ENCODE measurements around the gene FRMPD4.

Gene FRMPD4

DNA sequence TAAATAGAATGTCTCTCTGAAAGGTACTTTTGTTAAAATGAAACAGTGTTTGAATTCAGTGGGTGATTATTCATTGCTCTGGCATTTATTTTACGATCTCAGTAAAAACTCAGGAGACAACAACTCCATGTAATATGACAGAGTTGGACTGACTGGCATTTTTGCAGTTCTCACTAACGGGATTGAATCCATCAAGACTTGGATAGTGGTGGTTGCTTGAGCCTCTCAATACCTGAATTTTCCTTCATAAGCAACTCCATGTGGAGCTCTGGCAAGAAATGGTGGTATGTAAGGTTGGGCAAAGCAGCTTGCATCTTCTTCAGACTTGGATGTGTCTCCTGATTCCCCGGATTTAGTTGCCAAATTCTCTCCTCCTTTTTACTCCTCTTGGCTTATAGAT lies 72.7 kb downstream of the FRMPD4 start:
- DNase-seq (ENCODE audit: low read depth in 2 of 2), result no peak

GRCh38 chrX:12223650-12224049 lies 85.4 kb downstream of the FRMPD4 start:
- no peak for DNase-seq (ENCODE audit: low read depth in 2 of 2)

GRCh38 chrX:12225107-12225506 lies 86.8 kb downstream of the FRMPD4 start:
- DNase-seq (ENCODE audit: low read depth in 2 of 2), result no peak

- no peak for DNase-seq (ENCODE audit: low read depth in 2 of 2)
Measured at GRCh38 chrX:12227412-12228041, 89.3 kb downstream of the FRMPD4 start.

DNA sequence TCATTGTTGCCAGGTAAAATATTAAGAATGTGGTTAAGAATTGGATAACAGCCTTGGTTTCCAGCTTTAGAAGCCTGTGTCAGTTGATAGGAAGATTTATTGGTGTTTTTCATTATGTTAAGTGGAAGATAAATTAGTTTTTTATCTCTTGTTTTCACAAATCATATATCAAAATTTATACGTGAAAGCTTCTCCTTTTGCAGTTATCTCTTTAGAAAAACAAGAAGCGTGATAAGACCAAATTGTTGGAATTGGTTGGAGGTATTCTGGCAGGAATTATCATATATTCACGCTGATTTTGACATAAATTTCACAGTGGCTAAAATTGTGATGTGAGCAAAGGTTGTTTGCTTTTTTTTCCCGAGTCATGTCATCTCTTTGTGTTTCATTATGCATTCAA lies 90.6 kb downstream of the FRMPD4 start:
- DNase-seq (ENCODE audit: low read depth in 2 of 2), result no peak

DNA sequence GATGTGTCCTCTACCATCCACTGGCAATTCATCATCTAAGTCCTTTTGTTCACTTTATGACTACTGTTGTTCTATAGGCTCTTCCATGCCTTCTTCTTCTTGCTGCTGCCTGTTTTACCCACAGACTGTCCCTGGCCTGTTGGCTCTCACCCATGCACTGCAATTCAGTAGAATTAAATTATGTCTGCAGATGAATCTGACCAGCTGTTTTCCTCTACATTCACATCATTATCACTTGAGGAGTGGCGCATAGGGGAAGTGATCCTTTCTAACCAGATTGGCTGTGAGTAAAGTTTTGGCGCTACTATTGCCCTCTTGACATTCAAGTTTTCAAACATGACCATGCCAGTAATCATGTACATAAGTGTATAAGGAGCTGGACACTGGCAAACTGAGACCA lies 91.7 kb downstream of the FRMPD4 start:
- DNase-seq (ENCODE audit: low read depth in 2 of 2), result no peak

DNA sequence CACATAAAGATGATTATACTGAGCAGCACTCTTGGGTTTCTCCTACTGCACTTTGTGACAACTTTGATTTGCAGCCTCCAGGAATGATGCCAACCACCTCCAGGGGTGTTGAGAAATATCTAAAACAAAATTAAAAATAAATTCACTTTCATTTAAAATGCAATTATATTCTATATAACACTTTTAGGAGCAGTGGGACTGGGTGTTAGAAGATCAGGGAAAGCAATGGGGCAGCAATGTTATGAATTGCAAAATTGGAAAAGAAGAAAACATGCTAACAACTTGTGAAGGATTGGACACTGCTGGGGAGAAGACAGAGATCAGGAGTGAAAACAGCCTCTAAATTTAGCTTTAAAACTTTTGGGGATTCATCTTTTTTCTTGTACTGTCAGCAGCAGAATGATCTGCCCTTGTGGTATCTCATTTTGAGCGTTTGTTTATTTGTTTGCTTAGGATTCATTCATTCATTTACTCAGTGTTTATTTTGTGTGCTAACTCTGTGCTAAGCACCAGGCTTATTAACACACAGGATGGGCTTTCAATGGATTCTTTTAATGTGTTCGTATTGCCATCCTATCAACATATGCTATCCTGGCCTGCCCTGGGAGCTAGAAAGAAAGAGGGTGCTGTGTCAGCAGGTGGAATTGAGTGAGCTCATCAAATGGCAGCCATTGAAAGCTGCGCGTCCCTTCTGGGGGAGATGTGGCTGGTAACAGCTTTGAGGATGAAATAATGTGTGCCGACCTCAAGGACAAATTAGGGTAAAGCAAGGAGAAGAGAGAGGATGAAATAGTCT lies 96.5 kb downstream of the FRMPD4 start:
- no peak for DNase-seq (ENCODE audit: low read depth in 2 of 2)

DNA sequence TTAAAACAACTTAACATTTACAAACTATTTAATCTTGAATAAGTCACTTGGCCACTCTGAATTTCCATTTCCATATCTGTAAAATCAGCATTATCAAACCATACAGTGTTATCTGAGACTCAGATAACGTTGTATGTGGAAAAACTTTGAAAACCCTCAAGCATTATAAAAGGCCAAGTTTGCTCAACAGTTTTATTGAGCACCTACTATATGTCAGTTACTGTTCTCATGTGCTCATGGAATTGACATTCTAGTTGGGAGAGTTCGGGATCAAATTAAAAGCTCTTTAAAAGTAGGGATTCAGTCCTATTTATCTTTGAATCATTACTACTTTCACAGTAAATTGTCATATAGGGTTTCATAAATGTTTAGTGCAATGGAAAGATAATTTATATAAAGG lies 97.9 kb downstream of the FRMPD4 start:
- no peak for DNase-seq (ENCODE audit: low read depth in 2 of 2)

DNA sequence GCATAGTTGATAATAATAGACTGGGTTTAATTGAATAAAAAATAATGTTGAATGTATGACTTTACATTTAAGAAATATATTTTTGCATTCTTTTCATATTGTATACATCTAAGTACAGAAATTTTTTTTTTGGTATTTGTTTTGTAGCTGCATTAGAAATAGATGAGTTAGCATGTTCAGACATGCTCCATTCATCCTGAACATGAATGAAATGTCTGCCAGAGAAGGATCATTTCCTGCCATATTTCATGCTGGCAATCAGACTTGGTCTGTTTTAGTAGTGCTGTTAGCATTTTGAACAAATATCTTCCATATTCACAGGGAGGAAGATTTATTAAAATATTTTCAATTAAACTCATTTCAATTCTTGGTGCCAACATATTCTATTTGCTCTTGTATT lies 98.9 kb downstream of the FRMPD4 start:
- no peak for DNase-seq (ENCODE audit: low read depth in 2 of 2)

DNA sequence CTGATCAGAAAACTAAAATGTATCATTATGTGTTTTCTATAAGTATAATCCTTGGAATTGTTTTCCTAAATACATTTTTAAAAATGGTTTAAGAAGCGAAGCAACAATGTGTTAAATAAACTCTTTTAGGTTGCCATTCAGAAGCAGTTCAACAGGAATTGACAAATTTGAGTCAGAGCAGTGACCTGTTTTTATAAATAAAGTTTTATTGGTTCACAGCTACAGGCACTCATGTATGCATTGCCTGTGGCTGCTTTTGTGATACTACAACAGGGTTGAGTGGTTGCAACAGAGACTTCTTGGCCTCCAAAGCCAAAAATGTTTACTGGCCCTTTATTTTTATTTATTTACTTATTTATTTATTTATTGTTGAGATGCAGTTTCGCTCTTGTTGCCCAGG lies 99.5 kb downstream of the FRMPD4 start:
- no peak for DNase-seq (ENCODE audit: low read depth in 2 of 2)

DNA sequence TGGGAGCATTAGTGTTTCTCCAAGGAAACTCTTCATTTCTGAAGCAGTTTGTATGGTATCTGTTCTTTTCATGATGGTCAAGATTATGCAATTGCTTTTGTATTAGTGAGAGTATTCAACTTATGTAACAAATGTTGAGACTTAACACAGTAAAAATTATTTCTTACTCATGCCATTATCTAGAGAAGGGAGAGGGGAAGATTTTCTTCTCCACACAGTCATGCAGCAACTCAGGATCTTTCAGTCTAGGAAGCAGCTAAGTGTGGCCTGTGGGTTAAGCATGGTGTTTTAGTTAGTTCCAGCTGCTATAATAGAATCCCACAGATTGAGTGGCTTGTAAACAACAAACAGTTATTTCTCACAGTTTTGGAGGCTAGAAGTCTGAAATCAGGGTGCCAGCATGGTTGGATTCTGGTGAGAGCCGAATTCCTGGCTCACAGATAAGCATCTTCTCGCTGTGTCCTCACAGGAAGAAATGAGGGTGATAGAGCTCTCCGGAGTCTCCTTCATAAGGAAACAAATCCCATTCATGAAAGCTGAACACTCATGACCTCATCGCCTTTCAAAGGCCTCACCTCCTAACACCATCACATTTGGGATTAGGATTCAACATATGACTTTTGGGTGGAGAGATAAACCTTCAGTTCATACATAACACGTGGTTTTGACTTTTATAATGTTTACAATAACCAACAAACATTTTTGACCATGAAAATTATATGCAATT lies 101.2 kb downstream of the FRMPD4 start:
- DNase-seq (ENCODE audit: low read depth in 2 of 2), result no peak

GRCh38 chrX:12240491-12240890 lies 102.2 kb downstream of the FRMPD4 start:
- no peak for DNase-seq (ENCODE audit: low read depth in 2 of 2)

GRCh38 chrX:12241026-12241425 lies 102.8 kb downstream of the FRMPD4 start:
- DNase-seq (ENCODE audit: low read depth in 2 of 2), result no peak

DNA sequence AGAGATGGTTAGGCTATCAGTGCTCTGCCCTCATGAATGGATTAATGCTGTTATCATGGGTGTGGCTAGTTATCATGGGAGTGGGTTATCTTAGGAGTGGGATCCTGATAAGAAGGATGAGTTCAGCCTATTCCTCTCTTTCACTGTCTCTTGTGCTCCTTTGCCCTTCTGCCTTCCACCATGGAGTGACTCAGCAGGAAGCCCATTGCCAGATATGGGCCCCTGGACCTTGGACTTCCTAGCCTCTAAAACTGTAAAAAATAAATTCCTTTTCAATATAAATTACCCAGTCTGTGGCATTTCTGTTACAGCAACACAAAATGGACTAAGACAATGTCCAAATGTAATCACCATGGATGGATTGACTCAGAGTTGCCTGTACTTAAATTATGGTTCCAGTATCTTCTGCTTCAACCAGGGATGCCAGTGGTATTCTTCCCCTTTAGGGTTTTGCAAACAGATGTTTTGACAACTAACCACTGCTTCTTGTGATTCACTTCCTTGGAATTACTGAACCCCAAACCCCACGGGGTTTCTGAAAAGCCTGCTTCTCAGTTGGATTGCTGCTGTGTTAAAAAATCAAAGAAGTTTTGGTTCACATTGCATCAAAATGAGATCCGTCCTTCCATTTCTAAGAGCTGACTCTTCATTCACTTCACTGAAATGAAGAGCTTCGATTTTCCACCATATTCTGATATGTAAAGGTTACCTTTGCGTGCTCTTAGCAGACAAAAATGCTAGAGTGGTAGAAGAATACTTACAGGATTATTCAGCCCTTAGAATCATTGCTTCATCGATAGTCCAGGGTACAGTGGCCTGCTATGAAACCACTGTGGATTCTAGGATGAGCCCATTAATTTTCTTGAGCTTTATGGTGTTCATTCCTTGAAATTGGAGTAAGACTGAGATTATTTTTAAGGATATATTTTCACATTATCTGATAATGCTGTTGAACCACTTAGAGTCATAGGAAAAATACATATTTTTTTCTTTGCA lies 107.7 kb downstream of the FRMPD4 start:
- no peak for DNase-seq (ENCODE audit: low read depth in 2 of 2)

DNA sequence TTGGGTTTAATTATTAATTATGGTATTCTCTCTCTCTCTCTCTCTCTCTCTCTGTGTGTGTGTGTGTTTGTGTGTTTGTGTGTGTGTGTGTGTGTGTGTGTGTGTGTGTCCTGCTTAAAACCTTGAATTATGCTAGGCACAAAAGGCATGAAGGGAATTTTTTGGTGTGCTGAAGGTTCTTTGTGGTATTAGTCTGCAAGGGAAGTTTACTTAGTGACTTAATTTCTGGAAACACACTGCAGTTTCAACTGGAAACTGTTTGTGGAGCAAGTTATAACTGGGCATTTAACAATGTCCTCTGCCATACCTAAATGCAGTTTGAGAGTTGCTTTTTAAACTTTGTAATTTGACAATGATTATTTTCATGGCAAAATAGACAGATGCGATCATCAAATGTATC lies 111.7 kb downstream of the FRMPD4 start:
- no peak for DNase-seq (ENCODE audit: low read depth in 2 of 2)

DNA sequence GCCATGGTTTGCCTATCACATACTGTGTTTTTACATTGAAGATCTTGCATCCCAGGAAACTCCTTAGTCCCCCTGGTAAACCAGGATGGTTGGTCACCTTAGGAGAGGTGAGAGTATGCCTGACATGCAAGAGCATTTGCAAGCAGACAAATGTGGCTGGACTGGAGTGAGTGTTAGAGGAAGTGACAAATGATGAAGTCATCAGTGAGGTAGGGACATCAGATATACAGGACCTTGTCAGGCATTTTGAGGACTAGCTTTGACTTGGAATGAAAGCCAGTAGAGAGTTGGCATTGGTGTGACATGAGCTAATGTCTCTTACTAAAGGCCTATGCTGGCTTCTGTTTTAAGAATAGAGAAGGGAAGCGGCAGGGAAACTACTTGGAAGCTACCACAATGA lies 124.9 kb downstream of the FRMPD4 start:
- DNase-seq (ENCODE audit: low read depth in 2 of 2), result no peak

DNA sequence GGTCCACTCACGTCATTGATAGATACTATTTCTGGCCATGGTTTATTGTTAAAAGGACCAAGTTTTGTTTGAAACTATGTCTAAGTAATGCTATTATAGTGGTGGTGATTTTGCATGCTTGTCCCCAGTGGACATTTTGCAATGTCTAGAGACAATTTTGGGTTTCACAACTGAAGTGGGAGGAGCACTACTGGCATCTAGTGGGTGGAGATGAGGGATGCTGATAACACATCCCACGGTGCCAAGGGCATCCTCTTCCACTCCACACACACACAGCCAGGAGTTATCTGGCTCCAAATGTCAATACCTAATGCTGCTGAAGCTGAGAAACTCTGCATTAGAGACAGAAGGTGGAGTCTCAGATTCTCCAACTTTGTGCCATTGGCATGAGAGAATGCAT lies 131.2 kb downstream of the FRMPD4 start:
- no peak for DNase-seq (ENCODE audit: low read depth in 2 of 2)

DNA sequence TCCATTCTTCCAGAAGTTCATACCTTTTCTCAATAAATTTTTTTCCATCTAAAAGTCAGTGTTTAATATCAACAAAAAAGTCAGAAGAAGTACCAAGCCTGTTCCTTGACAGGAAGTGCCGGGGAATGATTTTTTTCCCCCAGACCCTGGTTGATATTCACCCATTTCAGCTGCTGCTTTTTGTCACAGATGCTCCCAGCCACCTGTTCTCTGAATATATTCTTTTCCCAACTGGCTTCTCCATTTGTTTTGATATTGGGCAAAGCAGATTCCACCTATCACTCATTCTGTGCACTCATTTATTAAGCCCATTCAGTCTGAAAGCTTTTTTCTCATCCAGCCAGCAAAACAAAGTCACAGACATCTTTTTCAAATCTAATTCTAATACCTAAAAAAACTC lies 139.9 kb downstream of the FRMPD4 start:
- DNase-seq (ENCODE audit: low read depth in 2 of 2), result no peak

- DNase-seq (ENCODE audit: low read depth in 2 of 2), result no peak
Measured at GRCh38 chrX:12282991-12283390, 144.7 kb downstream of the FRMPD4 start.

DNA sequence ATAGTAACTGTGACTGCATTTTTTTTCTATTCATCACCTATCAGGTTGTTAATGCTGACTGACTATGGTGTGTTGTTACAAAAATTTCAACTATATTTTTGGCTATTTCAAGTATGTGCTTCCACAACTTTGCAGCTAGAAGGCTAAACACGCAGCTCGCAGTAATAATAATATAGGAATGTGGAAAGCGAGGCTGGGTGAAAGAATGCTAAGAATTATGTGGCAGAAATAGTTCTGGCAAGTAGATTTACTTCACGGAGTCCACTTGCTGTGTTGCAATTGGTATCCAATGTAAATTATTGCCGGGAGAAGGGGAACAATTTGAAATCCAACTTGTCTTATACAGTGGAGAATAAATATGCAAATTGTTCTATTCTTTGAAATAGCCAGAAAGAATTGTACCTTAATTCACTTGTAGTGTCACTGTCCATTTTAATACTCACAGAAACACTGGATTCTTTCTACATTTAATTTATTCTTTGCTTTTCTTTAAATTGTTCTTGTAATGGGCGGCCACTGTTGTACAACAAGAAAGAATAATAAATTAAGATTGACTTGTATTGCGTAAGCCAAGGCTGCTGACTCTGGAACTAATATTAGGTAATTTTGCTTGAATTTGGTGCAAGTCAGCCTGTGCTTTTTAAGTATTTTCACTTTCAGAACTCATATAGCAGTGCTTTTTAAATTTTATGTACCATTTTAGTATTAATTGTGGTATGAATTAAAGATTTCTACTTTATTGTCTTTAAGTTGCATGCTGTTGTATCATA lies 154.9 kb downstream of the FRMPD4 start:
- DNase-seq (ENCODE audit: low read depth in 2 of 2), result no peak

DNA sequence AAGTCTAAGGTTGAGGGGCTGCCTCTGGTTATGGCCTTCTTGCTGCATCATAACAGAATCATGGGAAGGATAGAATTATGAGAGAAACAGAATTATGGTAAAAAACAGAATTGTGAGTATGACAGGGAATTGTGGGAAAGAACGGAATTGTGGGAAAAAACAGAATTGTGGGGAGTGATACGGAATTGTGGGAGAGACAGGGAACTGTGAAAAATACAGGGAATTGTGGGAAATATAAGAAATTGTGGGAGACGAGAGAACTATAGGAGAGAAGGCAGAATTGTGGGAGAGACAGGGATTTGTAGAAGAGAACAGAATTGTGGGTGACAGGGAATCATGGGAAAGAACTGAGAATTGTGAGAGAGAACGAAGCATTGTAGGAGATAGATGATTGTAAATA lies 159.1 kb downstream of the FRMPD4 start:
- DNase-seq (ENCODE audit: low read depth in 2 of 2), result no peak

Data from stimulated activated CD8-positive, alpha-beta memory T cell treated with anti-CD3 and anti-CD28 coated beads, Interleukin-7, amount 100 ng/mL, for 4 hours (primary cell).